Endothelial cell of umbilical vein (primary cell): ENCODE measurements around the gene PEX3. TPM values are rescaled to one million over a fixed set of nuclear protein-coding genes. Genes with fewer than 3 reads are reported as not detected.

Source experiments
- BruUV-seq: library from RNA; stranded (reverse); fragments of 400-500 nt; replicated peaks from 2 replicates; lab custom pipeline; 2021; lab: Mats Ljungman, UMichigan
- CTCF ChIA-PET: fragments of 300-600, 350-600 bp; sonication (Branson Sonifier 250); formaldehyde crosslinking; loops from one replicate; lab custom pipeline; 2021; ENCODE audit warnings: antibody characterized with exemption, inconsistent platforms; lab: Charles Lee
- POLR2A ChIA-PET: fragments of 300-600, 350-600 bp; sonication (Branson Sonifier 250); formaldehyde crosslinking; loops from one replicate; lab custom pipeline; 2021; ENCODE audit warnings: antibody characterized with exemption, inconsistent platforms; lab: Charles Lee
- DNase-seq: peaks from one replicate; pipeline ENCODE4 v3.0.0-alpha.2; 2011; ENCODE audit warnings: low read depth, low spot score
- FAIRE-seq: peaks from 2 replicates; lab custom pipeline; 2011; peaks lifted over from hg19 to GRCh38; lab: Jason Lieb, UNC
- H2AFZ ChIP-seq: 2 replicates; pipeline ENCODE4 v1.6.0; 2012; ENCODE audit warnings: low read depth, low read length, control low read depth, inconsistent platforms
- H3K27ac ChIP-seq: 2 replicates; pipeline ENCODE4 v1.5.1; 2011; ENCODE audit warnings: low read depth, mild to moderate bottlenecking, control low read depth, low read length, moderate library complexity; ENCODE audit not compliant: insufficient read depth
- H3K27me3 ChIP-seq, 2 experiments: 2 replicates each; pipeline versions ENCODE4 v1.6.0 to v1.6.1; 2011; ENCODE audit warnings: low read length in 2 of 2, mixed read lengths in 1 of 2; ENCODE audit not compliant: control insufficient read depth in 2 of 2, insufficient read depth in 2 of 2
- H3K36me3 ChIP-seq, 2 experiments: 2 replicates in 1 of 2; 3 replicates in 1 of 2; pipeline ENCODE4 v1.5.1; 2011; ENCODE audit warnings: low read length in 2 of 2, mild to moderate bottlenecking in 1 of 2, moderate library complexity in 1 of 2; ENCODE audit not compliant: control insufficient read depth in 2 of 2, insufficient read depth in 2 of 2; ENCODE audit errors: extremely low read depth in 1 of 2
- H3K4me1 ChIP-seq: 3 replicates; pipeline ENCODE4 v1.5.1; 2011; ENCODE audit warnings: mild to moderate bottlenecking, low read length; ENCODE audit not compliant: control insufficient read depth, insufficient read depth; ENCODE audit errors: extremely low read depth
- H3K4me2 ChIP-seq: 2 replicates; pipeline ENCODE4 v1.6.1; 2011; ENCODE audit warnings: low read length, control low read depth, mixed read lengths; ENCODE audit not compliant: insufficient read depth
- H3K4me3 ChIP-seq, 3 experiments: fragments of 200-600 bp in 1 of 3; sonication (generic), shearing (Covaris generic) in 1 of 3; replicated peaks in 1 of 3; 2 replicates each; pipeline ENCODE4 v1.5.1; 2011 to 2016; ENCODE audit warnings: control low read depth in 3 of 3, low read length in 3 of 3, mild to moderate bottlenecking in 2 of 3, inconsistent platforms in 1 of 3, low read depth in 1 of 3, moderate library complexity in 1 of 3; ENCODE audit not compliant: insufficient read depth in 1 of 3
- H3K79me2 ChIP-seq: 2 replicates; pipeline ENCODE4 v1.6.0; 2012; ENCODE audit warnings: low read length, inconsistent platforms; ENCODE audit not compliant: control insufficient read depth, insufficient read depth
- H3K9ac ChIP-seq: replicated peaks from 2 replicates; pipeline ENCODE3; 2011; ENCODE audit warnings: low read length, control low read depth; ENCODE audit not compliant: insufficient read depth; ENCODE audit errors: extremely low read depth
- H3K9me1 ChIP-seq: replicated peaks from 3 replicates; pipeline ENCODE4 v1.6.0; 2011; ENCODE audit warnings: mild to moderate bottlenecking, low read length; ENCODE audit not compliant: control insufficient read depth, insufficient read depth; ENCODE audit errors: extremely low read depth
- H3K9me3 ChIP-seq: replicated peaks from 2 replicates; pipeline ENCODE4 v1.5.1; 2012; ENCODE audit warnings: low read length, inconsistent platforms; ENCODE audit not compliant: control insufficient read depth, insufficient read depth
- H4K20me1 ChIP-seq: replicated peaks from 2 replicates; pipeline ENCODE3; 2011; ENCODE audit warnings: mild to moderate bottlenecking, low read length; ENCODE audit not compliant: control insufficient read depth, insufficient read depth; ENCODE audit errors: extremely low read depth
- EZH2 ChIP-seq: IDR thresholded peaks from 2 replicates; pipeline ENCODE4 v1.6.1; 2012; ENCODE audit warnings: borderline replicate concordance, low read depth, mild to moderate bottlenecking, moderate library complexity, low read length, inconsistent platforms; ENCODE audit not compliant: severe bottlenecking
- FOS ChIP-seq: IDR thresholded peaks from 2 replicates; pipeline ENCODE4 v1.6.1; 2011; ENCODE audit warnings: mild to moderate bottlenecking, low read length, moderate library complexity, borderline replicate concordance; ENCODE audit not compliant: insufficient read depth
- GATA2 ChIP-seq: IDR thresholded peaks from 2 replicates; pipeline ENCODE4 v1.7.0; 2011; ENCODE audit warnings: low read depth, mild to moderate bottlenecking, moderate library complexity, mixed read lengths, low read length; ENCODE audit not compliant: insufficient read length, insufficient read depth
- JUN ChIP-seq: IDR thresholded peaks from 2 replicates; pipeline ENCODE4 v1.6.1; 2011; ENCODE audit warnings: borderline replicate concordance, low read depth; ENCODE audit not compliant: insufficient read length, insufficient read depth
- MAX ChIP-seq: IDR thresholded peaks from 2 replicates; pipeline ENCODE4 v1.6.1; 2011; ENCODE audit not compliant: insufficient read depth, insufficient read length
- MYC ChIP-seq: IDR thresholded peaks from one replicate; pipeline ENCODE4 v1.6.1; 2011; ENCODE audit warnings: mild to moderate bottlenecking, low read depth, low read length
- POLR2A ChIP-seq: IDR thresholded peaks from 2 replicates; pipeline ENCODE4 v1.6.1; 2012; ENCODE audit warnings: low read depth, mild to moderate bottlenecking, control low read depth, low read length
- POLR2AphosphoS5 ChIP-seq: IDR thresholded peaks from 2 replicates; pipeline ENCODE4 v1.6.1; 2012; ENCODE audit warnings: low read depth, mild to moderate bottlenecking, control low read depth, low read length, moderate library complexity; ENCODE audit not compliant: insufficient read depth
- dilution Hi-C: fragments of 300-500 bp; cut with MboI; formaldehyde crosslinking; loops from one replicate; pipeline ENCODE4 v1.15.0; 2019; ENCODE audit warnings: low sequenced_read_pairs; ENCODE audit not compliant: extremely low pct_ligation_motif_present
- intact Hi-C: fragments of 100-400 bp; cut with micrococcal nuclease; formaldehyde crosslinking; loops from one replicate; pipeline ENCODE4 v1.10.0; 2022
- polyA plus RNA-seq, 4 experiments: library from polyadenylated mRNA; depleted of rRNA in 3 of 4; stranded (reverse) in 3 of 4; unstranded in 1 of 4; fragments of >200 nt; gene quantifications; 2 replicates each; pipeline versions ENCODE4 v1.2.1 to v1.2.3, GENCODE V29; 2011 to 2012; ENCODE audit warnings: missing spikeins in 1 of 4
- total RNA-seq: library from RNA; stranded (reverse); gene quantifications from 2 replicates; pipeline ENCODE4 v1.2.3, GENCODE V29; 2021
- TF ChIP-seq, protein P1 (sequence below), 2 donors: IDR thresholded peaks; 1 replicate in 1 of 2; 2 replicates in 1 of 2; pipeline ENCODE4 v1.5.1; 2011; ENCODE audit warnings: low read length in 2 of 2, mild to moderate bottlenecking in 2 of 2, moderate library complexity in 2 of 2, control low read depth in 1 of 2, inconsistent platforms in 1 of 2, low read depth in 1 of 2; ENCODE audit not compliant: insufficient read depth in 1 of 2; ENCODE audit errors: extremely low read depth in 1 of 2

PEX3 gene
- total and polyA plus RNA-seq, 2 donors (not counting 3 experiments of a cell fraction or from before 2014, with no cell fraction given), result 8.7 to 21.7 TPM

DNA sequence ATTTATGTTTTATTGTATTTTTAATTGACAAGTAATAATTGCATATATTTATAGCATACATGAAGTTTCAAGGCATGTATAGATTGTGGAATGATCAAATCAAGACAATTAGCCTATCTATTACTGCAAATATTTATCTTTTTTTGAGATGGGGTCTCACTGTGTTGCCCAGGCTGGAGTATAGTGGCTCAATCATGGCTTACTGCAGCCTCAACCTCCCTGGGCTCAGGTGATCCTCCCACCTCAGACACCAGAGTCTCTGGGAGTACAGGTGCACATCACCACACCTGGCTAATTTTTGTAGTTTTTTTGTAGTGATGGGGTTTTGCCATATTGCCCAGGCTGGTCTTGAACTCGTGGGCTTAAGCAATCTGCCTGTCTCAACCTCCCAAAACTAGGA is 77.1 kb downstream of the PEX3 start:
- no peaks in the 10 kb centered on the region for H3K9me3 ChIP-seq
- FAIRE-seq, result no peak
- ChIA-PET POLR2A (no interaction called here), CTCF (interaction anchor here (1.6 kb wide), 2 partner anchors 8 to 486 kb away, joined by 3 to 4 read pairs; no protein-coding TSS in a partner anchor)
- H3K9me1 ChIP-seq, result no peaks in the 10 kb centered on the region
- TF ChIP-seq, protein P1, sequence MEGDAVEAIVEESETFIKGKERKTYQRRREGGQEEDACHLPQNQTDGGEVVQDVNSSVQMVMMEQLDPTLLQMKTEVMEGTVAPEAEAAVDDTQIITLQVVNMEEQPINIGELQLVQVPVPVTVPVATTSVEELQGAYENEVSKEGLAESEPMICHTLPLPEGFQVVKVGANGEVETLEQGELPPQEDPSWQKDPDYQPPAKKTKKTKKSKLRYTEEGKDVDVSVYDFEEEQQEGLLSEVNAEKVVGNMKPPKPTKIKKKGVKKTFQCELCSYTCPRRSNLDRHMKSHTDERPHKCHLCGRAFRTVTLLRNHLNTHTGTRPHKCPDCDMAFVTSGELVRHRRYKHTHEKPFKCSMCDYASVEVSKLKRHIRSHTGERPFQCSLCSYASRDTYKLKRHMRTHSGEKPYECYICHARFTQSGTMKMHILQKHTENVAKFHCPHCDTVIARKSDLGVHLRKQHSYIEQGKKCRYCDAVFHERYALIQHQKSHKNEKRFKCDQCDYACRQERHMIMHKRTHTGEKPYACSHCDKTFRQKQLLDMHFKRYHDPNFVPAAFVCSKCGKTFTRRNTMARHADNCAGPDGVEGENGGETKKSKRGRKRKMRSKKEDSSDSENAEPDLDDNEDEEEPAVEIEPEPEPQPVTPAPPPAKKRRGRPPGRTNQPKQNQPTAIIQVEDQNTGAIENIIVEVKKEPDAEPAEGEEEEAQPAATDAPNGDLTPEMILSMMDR (IDR thresholded peaks at IDR 0.05; ENCODE audit: extremely low read depth in 1 of 2, insufficient read depth in 1 of 2, low read depth in 1 of 2, low read length in 2 of 2), result no peak
- TF ChIP-seq POLR2A (no peak), MAX (no peak), EZH2 (no peak), MYC (no peak), FOS (no peak), JUN (no peak), GATA2 (no peak), POLR2AphosphoS5 (no peak)
- H3K4me1 ChIP-seq, result no peaks in the 10 kb centered on the region
- peaks cover 0 to 10% of the 10 kb centered on the region in 2 experiments for H3K27me3 ChIP-seq
- dilution Hi-C loops, result no loop called here
- no peaks in the 10 kb centered on the region for H3K79me2 ChIP-seq
- H4K20me1 ChIP-seq, result no peaks in the 10 kb centered on the region
- H3K36me3 ChIP-seq, result no peaks in the 10 kb centered on the region
- H3K4me3 ChIP-seq, result no peak overlapping the region
- no TSS peak for BruUV-seq
- no peak overlapping the region for H3K27ac ChIP-seq
- H2AFZ ChIP-seq, result no peak overlapping the region
- intact Hi-C loops, result no loop called here
- H3K9ac ChIP-seq, result no peak overlapping the region
- no peak for DNase-seq
- H3K4me2 ChIP-seq, result no peak overlapping the region
